IMR-90 (cell line): Measurements from ENCODE around the gene CLIC3.

ENCODE experiments used
- CTCF ChIP-seq: conservative IDR thresholded peaks from 2 replicates; pipeline ENCODE4 v1.5.1; 2012; ENCODE audit warnings: mild to moderate bottlenecking, low read depth, low read length, improper control_type of control experiment
- FOS ChIP-seq: fragments of 150-350 bp; IDR thresholded peaks from 2 replicates; pipeline ENCODE4 v1.6.1; 2016; ENCODE audit warnings: low read depth, low read length
- MXI1 ChIP-seq: IDR thresholded peaks from 2 replicates; pipeline ENCODE4 v1.6.1; 2012; ENCODE audit warnings: low read depth, mild to moderate bottlenecking, low read length, moderate library complexity, borderline replicate concordance
- POLR2A ChIP-seq: IDR thresholded peaks from 2 replicates; pipeline ENCODE4 v1.6.1; 2012; ENCODE audit warnings: mild to moderate bottlenecking, low read depth, low read length
- RCOR1 ChIP-seq: IDR thresholded peaks from 2 replicates; pipeline ENCODE4 v1.6.1; 2012; ENCODE audit warnings: mild to moderate bottlenecking, low read length, improper control_type of control experiment; ENCODE audit not compliant: insufficient replicate concordance
- SMC3 ChIP-seq: fragments of 150-350 bp; IDR thresholded peaks from 2 replicates; pipeline ENCODE4 v1.6.1; 2016; ENCODE audit warnings: low read depth, mild to moderate bottlenecking, antibody characterized with exemption, low read length, moderate library complexity

GRCh38 chr9:137002646-137003041 lies 6.3 kb upstream of the CLIC3 start:
- TF ChIP-seq POLR2A (no peak), SMC3 (no peak), CTCF (no peak), FOS (no peak), MXI1 (no peak), RCOR1 (no peak)
